AML-193 (cell line): ENCODE results near the gene KLHL1.
"Not testable (repeated sequence)": the region's sequence is repeated elsewhere in the genome, so short reads cannot be mapped to it uniquely, and the experiment has no call there.

Source experiments
- DNase-seq, 2 experiments: peaks; one replicate each; lab custom pipeline; 2025; lab: John Stamatoyannopoulos, UW

KLHL1 gene, protein sequence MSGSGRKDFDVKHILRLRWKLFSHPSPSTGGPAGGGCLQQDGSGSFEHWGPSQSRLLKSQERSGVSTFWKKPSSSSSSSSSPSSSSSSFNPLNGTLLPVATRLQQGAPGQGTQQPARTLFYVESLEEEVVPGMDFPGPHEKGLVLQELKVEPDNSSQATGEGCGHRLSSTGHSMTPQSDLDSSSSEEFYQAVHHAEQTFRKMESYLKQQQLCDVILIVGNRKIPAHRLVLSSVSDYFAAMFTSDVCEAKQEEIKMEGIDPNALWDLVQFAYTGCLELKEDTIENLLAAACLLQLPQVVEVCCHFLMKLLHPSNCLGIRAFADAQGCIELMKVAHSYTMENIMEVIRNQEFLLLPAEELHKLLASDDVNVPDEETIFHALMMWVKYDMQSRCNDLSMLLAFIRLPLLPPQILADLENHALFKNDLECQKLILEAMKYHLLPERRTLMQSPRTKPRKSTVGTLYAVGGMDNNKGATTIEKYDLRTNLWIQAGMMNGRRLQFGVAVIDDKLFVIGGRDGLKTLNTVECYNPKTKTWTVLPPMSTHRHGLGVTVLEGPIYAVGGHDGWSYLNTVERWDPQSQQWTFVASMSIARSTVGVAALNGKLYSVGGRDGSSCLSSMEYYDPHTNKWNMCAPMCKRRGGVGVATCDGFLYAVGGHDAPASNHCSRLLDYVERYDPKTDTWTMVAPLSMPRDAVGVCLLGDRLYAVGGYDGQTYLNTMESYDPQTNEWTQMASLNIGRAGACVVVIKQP

DNA sequence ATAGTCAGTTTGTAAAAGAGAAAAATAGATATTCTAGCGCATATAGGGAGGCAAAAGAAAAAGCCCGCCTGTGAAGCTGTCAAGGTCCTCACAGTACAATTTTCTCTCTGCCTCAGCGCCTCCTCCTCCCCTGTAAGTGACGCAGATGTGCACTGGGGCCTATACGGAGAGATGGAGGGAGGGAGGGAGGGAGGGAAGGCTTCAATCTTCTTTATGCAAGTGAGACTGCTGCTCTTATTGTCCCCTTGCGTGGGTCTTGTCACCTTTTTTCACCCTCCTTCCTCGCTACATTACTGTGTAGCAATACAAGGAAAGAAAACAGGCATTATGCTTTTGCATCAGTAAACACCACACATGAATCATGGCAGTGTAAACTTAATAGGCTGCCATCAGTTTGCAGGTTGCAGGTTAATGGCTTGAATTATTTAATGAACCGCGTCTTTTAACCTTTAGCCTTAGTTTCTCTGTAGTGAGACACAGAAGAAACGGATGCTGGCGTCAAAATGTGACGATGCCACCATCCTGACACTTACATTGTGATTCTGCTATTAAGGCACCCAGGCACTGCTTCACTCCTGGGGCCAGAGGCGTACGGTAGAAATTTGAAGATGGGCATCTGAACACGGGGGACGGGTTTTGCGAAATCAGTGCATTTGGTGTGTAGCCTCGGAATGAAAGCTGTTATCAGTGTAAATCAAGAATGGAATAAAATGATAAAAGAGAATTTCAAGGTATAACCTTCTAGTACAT, at the start of gene KLHL1:
Gene KLHL1 (minus strand): TSS at position 97 of the 750 bp plus-strand sequence. CDS start 753 bp downstream, outside the sequence.
- DNase-seq = no peak

DNA sequence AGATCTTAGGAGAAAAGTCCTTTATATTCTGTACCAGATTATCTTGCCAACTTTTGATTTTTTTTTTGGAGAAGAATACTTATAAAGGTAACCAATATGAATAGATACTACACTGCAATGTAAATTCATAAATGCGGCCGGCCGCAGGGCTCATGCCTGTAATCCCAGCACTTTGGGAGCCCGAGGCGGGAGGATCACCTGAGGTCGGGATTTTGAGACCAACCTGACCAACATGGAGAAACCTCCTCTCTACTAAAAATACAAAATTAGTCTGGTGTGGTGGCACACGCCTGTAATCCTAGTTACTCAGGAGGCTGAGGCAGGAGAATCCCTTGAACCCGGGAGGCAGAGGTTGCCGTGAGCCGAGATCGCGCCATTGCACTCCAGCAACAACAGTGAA, 34.4 kb upstream of the KLHL1 start:
- not testable (repeated sequence) for DNase-seq

DNA sequence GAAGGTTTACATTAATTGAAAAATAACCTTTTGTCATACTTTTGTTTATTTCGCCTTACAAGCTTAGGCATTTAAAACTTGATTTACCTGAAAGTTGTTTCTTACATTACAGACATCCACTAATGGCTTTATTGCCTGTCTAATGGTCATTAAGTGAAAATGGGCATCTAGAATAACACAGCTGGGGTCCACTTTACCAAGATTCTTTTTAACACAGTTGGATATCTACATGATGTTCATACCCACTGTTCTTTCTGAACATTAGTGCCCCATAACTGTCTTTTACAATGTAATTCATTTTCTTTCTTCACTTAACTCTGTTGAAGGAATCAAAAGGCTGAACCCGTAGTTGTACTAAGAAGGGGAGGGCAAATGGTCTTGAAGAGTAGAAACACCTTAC, 19.8 kb upstream of the KLHL1 start:
- no peak for DNase-seq

DNA sequence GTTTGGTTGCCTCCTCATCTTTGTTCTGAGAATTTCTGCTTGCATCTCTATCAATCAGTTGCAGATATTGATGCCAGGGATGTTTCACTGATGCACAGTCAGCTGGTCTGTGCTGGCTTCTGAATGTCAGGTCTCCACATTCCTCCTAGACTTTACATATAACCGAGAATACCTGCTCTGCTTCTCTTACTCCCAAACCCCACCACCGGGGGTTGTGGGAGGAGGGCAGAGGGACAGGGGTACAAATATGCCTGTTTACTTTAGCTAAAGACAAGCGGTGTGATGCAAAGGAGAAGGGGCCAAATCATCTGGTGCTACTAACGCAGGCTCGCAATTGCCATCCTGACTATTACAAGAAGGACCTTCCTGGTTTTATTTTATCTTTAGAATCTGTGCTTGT, 17.4 kb upstream of the KLHL1 start:
- no peak for DNase-seq

DNA sequence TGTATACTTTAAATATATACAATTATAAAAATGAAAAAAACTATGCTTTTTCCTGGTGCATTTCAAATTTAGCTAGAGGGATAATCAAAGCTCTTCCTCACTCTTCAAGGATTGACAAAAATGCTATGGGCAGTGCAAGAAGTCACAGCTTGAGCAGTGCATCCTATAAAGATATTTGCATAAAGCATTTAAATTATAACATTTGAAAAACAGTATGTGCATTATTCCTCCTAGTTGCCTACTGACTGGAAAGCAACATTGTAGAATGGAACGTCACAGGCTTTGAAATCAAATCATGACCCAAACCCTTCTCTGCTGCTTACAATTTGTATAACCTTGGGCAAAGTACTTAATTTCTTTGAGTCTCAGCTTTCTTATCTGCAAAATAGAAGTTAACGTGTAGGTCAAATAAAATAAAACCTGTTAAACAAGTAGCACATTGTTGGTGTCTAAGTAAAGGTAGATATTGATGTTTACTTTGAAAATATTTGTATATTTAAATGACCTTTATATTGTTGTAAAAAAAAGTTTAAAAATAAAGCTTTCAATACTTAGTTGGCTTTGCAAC, 9.2 kb upstream of the KLHL1 start:
- no peak for DNase-seq

DNA sequence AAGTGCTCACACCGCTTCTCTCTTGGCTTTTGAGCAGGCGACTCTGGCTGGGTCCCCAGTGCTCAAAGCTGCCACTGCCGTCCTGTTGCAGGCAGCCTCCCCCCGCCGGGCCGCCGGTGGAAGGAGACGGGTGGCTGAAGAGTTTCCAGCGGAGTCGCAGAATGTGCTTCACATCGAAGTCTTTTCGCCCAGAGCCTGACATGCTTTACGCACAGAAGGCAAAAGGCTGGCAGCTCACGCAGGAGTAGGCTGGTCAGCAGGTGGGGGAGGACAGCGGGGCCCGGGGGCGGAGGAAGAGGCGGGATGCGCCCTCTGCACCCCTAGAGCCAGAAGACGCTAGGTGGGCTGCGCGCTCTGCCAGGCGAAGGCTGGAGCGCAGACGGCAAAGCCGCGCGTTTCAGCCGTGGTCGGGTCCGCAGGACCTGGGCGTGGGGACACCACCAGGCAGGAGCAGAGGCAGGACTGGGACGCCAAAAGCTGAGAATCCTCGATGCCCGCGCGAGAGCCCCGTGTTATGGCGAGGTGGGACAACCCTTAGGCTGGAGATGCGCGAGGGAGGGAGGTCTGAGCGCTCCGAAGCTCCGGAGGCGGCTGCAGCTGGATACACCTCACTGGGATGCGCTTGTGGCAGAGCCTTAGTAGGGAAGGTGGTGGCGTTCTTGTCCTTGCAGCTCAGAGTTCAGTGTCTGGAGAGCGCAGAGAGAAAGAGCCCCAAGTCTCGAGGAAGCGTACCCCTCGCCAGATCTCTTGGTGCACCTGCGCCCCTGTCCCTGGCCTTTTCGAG, 562 bp downstream of the KLHL1 start, which contains the start of gene ATXN8OS:
Gene ATXN8OS (plus strand): TSS at position 329 of the 784 bp plus-strand sequence.
- no peak for DNase-seq

DNA sequence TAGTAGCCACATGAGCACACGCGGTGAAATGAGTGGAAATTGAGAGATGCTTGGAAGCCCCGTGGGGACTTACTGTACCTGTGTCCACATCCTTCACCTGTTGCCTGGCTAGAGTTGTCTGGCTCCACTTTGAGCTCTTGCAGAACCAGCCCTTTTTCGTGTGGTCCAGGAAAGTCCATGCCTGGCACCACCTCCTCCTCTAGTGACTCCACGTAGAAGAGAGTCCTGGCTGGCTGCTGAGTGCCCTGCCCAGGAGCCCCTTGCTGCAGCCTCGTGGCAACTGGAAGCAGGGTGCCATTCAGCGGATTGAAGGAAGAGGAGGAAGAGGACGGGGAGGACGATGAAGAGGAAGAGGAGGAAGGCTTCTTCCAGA, 1.1 kb downstream of the KLHL1 start:
- no peak for DNase-seq

DNA sequence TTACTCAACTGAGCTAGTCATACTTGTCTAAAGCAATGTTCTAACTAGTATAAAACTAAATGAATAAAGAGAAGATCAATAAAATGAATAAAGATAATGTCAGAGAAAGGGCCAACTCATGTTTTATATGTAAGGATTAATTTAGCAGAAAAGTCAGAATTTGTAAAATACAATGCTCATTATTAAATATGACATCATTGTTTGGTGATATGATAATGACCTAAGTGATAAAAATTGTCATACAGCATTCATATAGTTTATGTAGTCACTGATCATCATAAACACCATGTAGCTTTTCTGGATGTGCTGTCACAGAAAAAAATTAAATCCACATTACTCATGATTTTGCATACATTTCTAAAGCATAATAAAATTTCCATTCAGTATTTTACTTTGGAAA, 3.8 kb downstream of the KLHL1 start:
- DNase-seq = no peak

DNA sequence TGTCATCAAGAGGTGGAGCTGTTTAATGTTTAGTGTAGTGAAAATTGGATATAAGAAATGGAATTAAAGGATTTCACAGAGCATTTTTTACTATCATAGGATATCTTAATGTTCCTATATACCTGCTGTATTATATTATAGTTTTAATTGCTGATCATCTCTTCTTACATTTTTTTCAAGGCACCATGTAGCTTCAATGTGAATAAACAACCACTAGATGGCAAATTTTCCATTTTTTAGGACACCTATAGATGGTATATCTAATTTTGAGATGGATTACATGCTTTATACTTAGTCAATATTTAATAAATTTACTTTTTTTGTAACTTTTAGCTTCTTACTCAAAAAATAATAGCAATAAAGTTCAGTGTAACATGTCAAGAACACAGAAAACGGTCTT, 9.6 kb downstream of the KLHL1 start:
- peak; percentile 49 to 61 for DNase-seq

DNA sequence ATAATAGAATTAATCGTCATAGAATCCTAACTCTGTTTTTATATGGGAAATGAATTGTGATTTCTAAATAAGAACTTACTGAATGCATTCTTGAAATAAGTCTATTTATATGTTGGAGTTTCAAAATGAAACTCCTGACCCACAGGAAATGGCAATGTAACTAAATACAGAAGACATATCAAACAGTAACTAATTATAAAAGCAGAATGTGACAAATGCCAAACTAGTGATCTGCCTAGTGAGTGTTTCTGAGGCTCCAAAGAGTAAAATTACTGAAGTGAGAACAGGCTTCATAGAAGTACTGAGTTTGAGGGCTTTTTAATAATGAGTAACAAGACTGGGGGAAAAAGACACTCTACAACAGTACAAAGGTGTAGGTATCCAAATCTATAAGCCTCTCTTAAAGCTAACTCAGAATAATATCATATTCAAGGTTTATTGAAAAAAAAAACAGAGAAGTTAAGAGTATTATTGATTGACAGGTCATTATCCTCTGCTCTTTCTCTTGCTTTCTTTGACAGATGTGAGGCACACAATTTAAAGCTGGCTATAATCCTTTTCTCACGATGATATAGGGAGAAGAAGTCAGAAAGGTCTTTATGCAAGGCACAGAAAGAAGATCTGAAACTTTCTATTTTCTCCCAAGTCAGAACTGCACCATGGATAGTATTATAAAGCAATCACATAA, 18.1 kb downstream of the KLHL1 start:
- no peak for DNase-seq

DNA sequence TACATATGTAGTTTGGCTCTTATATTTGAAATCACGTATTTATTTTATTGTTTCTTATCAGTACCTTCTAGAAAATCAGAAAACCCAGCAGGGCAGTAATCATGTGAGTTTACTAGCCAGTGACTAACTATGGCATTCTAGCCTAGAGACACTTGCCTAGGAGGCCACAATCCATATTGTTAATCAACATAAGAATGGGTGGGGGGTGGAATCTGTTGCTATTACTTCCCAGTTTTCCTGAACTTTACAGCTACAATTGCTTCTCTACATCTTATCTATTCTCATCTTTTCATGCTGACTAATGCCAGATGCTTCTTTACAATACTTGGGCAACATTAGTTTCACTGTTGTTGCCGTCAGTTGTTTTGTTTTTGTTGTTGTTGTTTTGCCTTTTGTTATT, 19.3 kb downstream of the KLHL1 start:
- no peak for DNase-seq

DNA sequence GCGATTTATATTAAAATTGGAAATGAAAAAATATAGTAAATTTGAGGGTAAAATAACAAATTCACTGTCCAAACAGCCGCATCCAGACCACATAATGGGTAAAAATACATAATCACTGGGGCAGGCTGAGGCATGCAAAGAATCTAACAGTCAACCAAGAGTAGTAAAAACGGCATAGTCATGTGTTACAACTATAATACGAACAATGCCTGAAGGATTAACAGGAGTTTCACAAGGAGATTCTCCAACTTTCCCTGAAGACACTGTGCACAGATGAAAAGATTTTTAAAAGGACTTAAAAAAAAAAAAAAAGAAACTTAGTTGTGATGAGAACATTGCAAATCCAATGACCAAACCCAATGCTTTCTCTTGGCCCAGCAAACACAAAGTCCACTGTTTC, 21.0 kb downstream of the KLHL1 start:
- DNase-seq = no peak

DNA sequence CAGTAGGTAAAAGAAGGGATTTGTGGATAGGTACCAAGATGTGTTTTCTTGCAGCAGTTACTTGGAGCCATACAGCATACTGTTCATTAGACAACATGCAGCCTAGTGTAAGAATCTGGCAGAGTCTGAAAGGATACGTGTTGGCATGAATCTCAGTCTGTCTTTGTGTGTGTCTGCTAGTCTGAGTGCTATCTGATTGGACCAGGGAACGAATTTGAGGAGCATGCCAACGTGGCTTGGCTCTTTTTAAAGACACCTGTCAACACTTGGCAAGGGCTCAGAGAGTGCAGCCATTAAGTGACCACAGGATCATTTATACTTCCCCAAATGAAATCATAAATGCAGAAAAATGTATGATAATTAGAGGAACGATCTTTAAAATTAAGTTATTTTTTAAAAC, 28.2 kb downstream of the KLHL1 start:
- no peak for DNase-seq

DNA sequence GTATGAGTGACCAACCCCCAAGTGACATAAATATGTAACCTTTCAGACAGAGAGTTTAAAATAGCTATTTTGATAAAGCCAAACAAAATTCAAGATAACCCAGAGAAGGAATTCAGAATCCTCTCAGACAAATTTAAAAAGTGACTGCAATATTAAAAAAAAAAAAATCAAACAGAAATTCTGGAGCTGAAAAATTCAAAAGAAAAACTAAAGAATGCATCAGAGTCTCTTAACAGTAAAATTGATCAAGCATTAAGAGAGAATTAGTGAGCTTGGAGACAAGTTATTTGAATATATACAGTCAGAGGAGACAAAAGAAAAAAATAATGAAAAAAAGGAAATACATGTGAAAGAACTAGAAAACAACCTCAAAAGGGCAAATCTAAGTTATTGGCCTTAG, 53.7 kb downstream of the KLHL1 start:
- no peak for DNase-seq

DNA sequence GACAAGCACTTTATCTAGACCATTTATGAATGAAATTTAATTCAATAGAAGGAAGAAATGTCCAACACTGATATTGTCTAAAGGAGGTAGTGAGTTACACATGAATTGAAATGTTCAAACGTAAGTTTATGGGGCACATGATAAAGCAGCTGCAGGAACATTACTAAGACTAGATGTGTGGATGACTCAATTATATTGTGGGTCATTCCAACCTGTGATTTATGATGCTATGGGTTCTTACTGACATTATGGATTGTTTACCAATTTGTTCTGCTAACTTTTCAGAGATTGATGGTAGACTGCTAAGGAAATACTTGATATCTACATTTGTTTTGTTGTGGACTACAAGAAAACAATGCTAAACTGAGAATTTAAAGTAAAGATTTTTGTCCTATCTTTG, 56.7 kb downstream of the KLHL1 start:
- no peak for DNase-seq

DNA sequence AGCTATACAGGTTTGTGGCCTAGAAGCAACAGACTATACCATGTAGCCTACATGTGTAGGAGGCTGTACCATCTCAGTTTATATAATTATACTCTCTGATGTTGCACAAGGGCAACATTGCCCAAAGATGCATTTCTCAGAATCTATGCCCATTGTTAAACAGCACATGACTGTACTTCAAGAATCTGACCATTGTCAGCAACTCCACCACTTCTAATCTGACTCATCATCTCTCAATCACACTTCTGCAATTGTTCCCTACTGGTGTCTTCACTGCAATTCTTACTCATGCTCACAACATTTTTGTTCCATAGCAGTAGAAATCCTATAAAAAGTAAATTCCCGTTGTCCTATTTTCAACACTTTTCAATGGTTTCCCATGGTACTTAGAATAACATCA, 64.6 kb downstream of the KLHL1 start:
- no peak for DNase-seq

DNA sequence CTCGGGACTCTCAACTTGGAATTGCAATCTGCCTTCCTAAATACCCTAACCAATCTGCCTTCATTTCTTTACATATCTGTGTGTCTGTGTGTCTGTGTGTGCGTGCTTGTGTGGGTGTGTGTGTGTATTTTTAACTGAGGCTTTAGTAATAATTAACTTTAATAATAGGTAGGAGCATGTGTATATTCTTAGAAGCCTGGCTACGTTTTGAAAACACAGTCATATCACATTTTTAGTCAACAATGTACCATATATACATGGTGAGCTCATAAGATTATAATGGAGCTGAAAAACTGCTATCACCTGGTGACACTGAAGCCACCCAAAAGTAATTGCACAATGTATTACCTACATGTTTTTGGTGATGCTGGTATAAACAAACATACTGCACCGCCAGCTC, 66.1 kb downstream of the KLHL1 start:
- no peak for DNase-seq

DNA sequence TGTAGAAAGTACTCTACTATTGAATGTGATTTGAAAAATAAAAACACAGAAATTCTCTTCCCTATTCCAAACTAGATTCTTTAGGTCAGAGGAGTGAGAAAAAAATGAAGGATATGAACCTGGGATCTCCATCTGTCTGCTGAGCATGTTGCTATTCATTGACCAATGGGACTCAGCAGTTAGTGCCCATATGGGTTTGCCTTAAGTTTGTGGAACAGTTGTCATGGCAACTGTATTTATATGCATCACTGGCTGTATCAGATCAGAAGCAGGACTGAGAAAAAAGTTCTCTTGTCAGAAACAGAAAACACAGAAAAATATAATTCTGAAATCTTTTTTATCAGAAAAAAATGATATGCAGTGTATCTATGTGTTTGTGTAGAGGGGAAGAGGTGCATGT, 74.0 kb downstream of the KLHL1 start:
- no peak for DNase-seq

DNA sequence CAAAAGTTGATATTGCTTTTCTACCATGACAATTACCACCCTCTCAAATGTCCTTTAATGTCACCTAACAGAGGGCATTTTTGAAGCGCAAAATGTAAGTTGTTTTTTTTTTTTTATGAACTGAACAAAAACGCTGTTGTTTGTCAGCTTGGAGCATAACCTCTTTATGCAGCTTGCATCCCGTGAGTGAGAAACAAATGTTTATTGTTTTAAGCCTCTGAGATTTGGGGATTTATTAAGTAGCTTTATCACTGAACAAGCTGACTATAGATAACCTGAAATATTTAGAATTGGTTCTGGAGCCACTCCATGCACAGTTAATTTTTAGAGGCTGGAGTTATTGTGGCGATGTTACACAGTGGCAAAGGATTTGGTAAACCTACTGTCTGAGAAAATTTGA, 80.7 kb downstream of the KLHL1 start:
- no peak for DNase-seq

DNA sequence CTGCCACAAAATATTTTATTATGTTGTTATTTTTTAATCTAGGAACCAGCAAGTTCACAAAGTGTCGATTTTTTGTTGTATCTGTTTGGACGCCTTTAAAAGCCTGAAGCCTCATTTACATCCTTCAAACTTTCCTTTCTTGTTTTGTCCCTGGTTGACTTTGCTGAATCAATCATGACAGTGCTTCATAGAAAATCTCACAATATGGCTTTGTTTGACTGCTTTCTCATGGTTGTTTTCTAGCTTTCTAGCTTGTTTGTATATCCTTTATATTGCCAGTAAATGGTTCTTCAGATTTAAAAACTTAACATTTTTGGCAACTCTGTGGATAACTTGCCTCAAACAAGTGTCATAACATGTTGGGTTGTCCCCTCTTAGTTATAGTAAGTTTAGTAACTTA, 84.7 kb downstream of the KLHL1 start:
- DNase-seq = no peak

DNA sequence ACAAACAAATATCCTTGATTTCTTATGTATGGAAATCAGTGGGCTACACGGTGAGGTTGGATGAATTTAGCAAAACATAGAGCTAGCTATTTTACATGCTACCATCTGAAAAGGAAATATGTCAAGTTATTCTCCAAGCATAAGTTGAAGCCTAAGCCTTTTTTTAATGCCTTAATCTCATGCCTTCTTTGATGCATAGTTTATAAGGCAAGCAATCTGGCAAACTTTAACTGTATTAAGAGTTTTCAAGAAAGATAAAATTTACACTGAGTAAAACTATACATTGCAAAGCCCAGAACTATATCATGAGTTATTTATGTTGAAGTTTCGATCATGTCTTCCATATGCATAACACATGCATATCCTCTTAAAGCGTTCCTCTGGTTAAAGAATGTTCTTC, 85.6 kb downstream of the KLHL1 start:
- DNase-seq = no peak
